Heart left ventricle (tissue), 13 donors: Measurements from ENCODE around the gene HOXC5.

Experiments
- CTCF ChIP-seq, 12 donors: fragments of 200-600 bp; sonication (generic) in 4 of 12; IDR thresholded peaks; one replicate each; pipeline versions ENCODE4 v1.5.0 to v1.8.0; 2018 to 2022; ENCODE audit warnings: antibody characterized with exemption in 12 of 12, mild to moderate bottlenecking in 5 of 12
- POLR2A ChIP-seq, 2 donors: fragments of 450-650 bp; IDR thresholded peaks; one replicate each; pipeline ENCODE4 v1.6.1; 2017; ENCODE audit warnings: antibody characterized with exemption in 2 of 2, mild to moderate bottlenecking in 2 of 2, moderate library complexity in 2 of 2
- donor health status: ischemic (EF 13 %, LVEDD 7.1; RV severe dilation, severe dysfunction).
- donor health status: DM: no; HTN: yes; CAD: no.
- donor health status: DM: no; HTN: no; CAD: no.
- donor health status: ischemic (EF 25% LVEDD 6.9; RV normal size, moderate dysfunction).
- donor health status: ischemic (EF 25% LVEDD 5.7; RV mildly dilated, moderate dysfunction).
- donor health status: ischemic (EF 35%, LVEDD 5.7; RV mildly dilated, moderate dysfunction).
- donor health status: nonischemic (EF 11% LVEDD 7.7; RV severe dilation, severe dysfunction).
- donor health status: DM: yes; HTN: yes; CAD: no.
- donor health status: PGD.
- donor health status: ischemic (EF 29% LVEDD 5.4; RV normal size, mild dysfunction).
- donor health status: nonischemic (EF 23%, LVEDD 6.1; RV moderate dilation, normal function).

- TF ChIP-seq CTCF (IDR thresholded peaks at IDR 0.05) (no peak), POLR2A (IDR thresholded peaks at IDR 0.05) (no peak)
Measured at GRCh38 chr12:54005531-54005852, 27.4 kb upstream of the HOXC5 start.
